HG02798 (cell line): Measurements from ENCODE around the gene MAP2.

Experiments used
- ATAC-seq: cut with Tn5 transposase; IDR thresholded peaks from one replicate; pipeline ENCODE4 v1.9.1; 2021; ENCODE audit warnings: mild to moderate bottlenecking; ENCODE audit not compliant: unreplicated experiment, poor library complexity

Gene MAP2

DNA sequence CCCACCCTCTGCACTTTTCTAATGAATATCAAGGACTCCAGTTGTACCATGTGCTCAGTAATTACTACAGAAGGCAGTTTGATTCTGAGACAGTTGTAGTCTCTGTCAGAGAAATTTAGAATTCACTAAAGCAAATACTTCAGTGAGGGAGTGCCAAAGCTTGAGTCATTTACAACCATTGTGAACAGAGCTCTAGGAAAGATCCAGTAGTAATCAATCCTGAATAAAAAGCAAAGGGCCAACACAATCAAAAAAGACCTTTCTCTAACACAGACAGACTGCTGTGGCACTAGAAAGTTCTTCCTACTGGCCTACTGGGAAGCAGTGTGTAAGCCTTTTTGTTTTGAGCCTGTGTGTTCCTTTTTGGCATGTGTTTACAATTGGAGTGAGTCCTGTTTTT lies 212.2 kb downstream of the MAP2 start:
- ATAC-seq: no peak

- ATAC-seq: no peak
Measured at GRCh38 chr2:209637293-209637692, 213.4 kb downstream of the MAP2 start.

GRCh38 chr2:209638346-209638745 lies 214.5 kb downstream of the MAP2 start:
- no peak for ATAC-seq

DNA sequence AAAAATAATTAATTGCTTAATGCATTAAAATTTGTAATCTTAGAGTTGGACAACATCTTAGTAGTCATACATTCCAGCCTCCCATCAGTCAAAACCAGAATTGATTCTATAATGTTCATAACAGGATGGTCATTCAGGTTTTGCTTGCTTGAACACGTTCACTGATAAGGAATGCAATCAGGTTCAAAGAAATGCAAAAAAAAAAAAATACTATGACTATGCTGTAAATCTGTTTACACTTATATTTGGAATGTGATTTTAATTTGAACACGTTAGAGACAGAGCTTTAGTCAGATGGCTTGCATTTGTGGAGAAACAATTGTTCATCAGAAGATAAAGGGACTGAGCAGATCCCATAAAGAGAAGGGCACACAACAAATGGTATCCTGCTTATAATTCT lies 216.5 kb downstream of the MAP2 start:
- no peak for ATAC-seq

GRCh38 chr2:209642146-209642820 lies 218.4 kb downstream of the MAP2 start:
- no peak for ATAC-seq

GRCh38 chr2:209644842-209645241 lies 221.0 kb downstream of the MAP2 start:
- no peak for ATAC-seq

- ATAC-seq: no peak
Measured at GRCh38 chr2:209648714-209649113, 224.9 kb downstream of the MAP2 start.

DNA sequence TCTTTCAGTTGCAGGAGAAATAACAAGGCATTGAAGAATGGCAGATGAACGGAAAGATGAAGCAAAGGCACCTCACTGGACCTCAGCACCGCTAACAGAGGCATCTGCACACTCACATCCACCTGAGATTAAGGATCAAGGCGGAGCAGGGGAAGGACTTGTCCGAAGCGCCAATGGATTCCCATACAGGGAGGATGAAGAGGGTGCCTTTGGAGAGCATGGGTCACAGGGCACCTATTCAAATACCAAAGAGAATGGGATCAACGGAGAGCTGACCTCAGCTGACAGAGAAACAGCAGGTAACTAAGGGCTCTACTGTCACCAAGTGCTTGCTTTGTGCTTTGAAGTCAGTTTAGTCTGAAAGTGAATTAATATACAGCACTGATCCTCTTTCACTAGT lies 229.3 kb downstream of the MAP2 start:
- ATAC-seq: no peak

DNA sequence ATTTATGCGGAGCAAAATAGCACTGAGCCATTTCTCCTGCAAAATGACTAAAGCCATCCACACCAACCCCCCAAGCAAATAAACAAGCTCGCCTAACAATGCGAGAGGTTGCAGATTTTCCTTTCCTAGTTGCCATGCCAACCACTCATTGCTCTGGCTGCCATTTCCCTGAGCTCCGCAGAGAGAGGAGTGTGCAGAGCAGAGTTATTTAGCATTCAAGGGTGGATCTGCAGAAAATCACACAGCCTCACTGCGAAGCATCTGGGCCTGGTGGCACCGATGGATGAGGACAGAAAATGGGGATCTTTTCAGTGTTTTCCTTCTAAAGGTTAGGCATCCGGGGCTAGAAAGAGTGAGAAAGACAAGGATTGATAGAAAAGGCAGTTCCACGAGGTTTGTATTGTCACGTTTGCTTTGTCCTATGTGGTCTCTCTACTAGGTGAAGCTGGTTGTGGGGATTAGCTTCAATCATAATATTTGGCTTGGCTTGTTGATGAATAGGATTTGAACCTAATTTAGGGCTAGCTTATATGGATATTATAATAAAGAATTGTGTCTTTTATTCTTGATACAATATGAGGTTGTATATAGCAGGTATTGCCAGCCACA lies 237.5 kb downstream of the MAP2 start:
- no peak for ATAC-seq

DNA sequence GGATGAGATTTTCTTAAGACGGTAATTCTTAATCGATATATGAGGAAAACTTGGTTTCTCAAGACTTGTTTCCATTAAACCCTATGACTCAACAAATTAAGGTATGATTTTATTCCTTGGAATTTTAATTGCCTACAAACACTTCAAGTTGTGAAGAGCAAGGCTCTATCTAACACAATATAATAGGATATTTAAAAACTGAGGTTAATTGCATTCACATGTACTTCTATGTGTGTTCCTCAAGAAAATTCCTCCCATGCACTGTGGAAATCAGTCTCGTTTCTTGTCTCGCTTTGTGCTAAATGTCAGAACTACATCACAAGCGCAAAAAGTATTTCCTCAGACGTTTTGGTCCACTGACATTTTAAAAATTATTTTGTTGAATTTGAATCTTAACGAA lies 238.2 kb downstream of the MAP2 start:
- ATAC-seq: no peak

- peak; percentile 41 for ATAC-seq
Measured at GRCh38 chr2:209663139-209663538, 239.3 kb downstream of the MAP2 start.

- no peak for ATAC-seq
Measured at GRCh38 chr2:209663656-209664055, 239.8 kb downstream of the MAP2 start.

- no peak for ATAC-seq
Measured at GRCh38 chr2:209666296-209666695, 242.4 kb downstream of the MAP2 start.

DNA sequence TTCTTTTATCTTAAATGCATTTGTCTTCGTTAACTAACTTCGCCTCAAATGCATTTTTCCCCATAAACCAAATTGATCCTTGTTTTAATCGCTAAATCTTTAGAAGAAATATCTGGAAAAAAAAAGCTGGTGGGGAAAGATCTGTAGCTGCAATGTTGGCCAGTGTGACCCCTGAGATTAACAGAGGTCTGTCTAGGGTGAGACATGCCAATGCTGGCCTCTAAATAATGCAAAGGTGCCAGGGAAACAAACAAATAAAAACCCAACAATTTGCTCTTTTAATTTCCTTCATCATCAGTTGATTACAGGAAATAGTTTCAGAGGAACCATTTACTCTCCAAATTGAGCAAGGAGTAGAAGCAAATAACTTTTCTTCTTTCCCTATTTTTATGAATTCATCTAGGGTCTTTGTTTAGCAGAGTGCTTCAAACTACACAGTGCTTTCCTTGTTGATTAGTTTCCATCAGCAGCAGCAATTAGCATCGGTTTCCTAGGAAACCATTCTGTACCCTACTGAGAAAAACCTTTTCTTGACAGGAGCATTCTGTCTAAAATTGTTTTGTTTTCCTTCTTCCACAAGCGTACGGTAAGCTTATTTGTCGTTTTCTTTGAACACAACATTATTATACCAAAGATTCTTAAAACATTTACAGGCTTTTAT lies 247.3 kb downstream of the MAP2 start:
- ATAC-seq: no peak

- no peak for ATAC-seq
Measured at GRCh38 chr2:209673811-209674210, 250.0 kb downstream of the MAP2 start.

DNA sequence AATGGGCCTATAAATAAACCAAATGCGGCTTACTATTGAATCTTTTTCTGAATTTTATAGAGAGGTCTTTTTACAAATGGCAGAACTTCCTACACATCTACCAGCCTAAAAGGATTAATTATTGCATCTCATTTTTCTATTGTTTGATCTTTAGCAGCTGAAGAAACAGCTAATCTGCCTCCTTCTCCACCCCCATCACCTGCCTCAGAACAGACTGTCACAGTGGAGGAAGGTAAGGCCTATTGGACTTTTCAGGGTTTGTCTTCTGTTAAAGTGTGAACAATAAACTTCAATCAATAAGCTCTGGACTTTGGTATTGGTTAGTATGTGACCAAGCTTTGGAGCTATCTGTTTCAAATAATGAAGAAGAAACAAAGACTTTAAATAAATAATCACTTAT lies 256.7 kb downstream of the MAP2 start:
- ATAC-seq: no peak

DNA sequence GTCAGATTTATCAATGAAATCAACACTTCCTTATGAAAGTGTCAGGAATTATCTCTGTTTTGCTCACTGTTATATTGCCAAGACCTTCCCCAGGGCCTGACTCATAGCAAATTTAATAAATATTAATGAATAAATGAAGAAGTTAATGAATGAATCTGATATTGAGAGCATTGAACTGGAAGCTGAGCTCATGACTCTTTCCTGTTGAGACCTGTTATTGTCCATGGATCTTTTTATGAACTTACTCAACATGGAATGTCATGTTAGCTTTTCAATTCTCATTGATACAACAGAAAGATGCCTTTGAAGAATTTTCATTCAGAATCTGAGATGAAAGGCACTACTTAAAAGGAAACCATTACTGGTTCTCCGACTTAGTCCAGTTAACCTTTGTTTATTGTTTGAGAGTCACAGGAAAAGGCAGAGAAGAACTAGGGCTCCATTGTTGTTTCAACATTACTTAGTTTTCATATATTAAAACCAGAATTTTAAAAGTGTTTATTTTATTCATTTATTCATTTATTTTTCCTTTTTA lies 257.4 kb downstream of the MAP2 start:
- ATAC-seq: no peak

GRCh38 chr2:209682646-209683045 lies 258.8 kb downstream of the MAP2 start:
- no peak for ATAC-seq

DNA sequence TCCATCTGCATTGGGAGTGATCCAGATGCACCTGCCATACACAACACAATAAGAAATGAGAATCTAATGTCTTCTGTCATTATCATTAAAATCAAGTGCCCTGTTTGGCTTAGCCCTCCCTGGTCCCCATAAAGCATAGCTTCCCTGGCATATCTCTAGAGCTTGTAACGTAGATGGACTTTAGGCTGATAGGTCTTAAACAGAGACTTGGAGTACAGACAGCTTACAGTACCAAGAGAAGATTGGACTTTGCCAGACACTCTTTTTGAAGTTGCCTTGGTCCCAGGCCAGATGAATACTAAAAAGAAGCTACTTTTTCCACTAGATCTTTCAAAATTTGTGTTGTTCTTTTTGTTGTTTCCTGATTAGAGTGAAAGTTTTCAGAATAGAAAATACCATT lies 261.5 kb downstream of the MAP2 start:
- no peak for ATAC-seq

- no peak for ATAC-seq
Measured at GRCh38 chr2:209685963-209686362, 262.1 kb downstream of the MAP2 start.

- ATAC-seq: no peak
Measured at GRCh38 chr2:209686448-209686847, 262.6 kb downstream of the MAP2 start.
